ENCODE results near the gene INHBE.

DNA sequence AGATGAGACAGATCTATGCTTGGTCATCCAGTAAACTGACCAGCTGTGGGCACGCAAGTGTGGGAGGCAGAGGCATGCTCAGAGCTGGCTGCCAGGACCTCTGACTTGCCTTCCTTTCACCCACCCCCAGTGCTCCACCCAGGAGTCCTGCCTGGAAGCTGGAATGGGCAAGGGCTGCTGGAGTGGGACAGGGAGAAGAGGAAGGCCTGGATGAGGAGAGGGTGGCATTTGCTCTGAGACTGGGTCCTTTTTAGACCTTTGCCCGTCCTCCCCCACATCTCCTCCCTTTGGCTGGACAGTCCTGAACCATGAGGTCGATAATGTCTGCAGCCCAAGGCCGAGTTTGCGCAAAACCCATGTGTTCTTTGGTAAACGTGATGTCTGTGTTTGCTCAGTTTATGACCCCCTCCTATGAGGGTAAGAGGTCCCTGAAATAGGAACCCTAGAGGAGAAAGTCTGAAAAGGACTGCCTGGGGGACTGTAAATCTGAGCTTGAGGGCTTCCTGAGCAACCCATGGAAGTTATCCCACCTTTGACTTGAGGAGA lies 3.8 kb upstream of the INHBE start:
- TF ChIP-seq, protein P1, sequence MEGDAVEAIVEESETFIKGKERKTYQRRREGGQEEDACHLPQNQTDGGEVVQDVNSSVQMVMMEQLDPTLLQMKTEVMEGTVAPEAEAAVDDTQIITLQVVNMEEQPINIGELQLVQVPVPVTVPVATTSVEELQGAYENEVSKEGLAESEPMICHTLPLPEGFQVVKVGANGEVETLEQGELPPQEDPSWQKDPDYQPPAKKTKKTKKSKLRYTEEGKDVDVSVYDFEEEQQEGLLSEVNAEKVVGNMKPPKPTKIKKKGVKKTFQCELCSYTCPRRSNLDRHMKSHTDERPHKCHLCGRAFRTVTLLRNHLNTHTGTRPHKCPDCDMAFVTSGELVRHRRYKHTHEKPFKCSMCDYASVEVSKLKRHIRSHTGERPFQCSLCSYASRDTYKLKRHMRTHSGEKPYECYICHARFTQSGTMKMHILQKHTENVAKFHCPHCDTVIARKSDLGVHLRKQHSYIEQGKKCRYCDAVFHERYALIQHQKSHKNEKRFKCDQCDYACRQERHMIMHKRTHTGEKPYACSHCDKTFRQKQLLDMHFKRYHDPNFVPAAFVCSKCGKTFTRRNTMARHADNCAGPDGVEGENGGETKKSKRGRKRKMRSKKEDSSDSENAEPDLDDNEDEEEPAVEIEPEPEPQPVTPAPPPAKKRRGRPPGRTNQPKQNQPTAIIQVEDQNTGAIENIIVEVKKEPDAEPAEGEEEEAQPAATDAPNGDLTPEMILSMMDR (IDR thresholded peaks at IDR 0.05; ENCODE audit: borderline replicate concordance, extremely low read depth, low read length, poor library complexity, severe bottlenecking) = no peak
- TF ChIP-seq EZH2 (IDR thresholded peaks at IDR 0.05; ENCODE audit: borderline replicate concordance, low read depth, low read length, severe bottlenecking) = no peak
